GM12865 (cell line): ENCODE results near the gene NRK.

Experiments
- DNase-seq: peaks from one replicate; pipeline ENCODE4 v3.0.0; 2010; ENCODE audit warnings: low read depth
- H3K4me3 ChIP-seq: 2 replicates; pipeline ENCODE4 v1.5.1; 2011; ENCODE audit warnings: mild to moderate bottlenecking, low read depth, low read length, control low read depth
- CTCF ChIP-seq: IDR thresholded peaks from 2 replicates; pipeline ENCODE4 v1.5.1; 2011; ENCODE audit warnings: low read length, control low read depth, low read depth, inconsistent platforms; ENCODE audit not compliant: insufficient read depth; ENCODE audit errors: missing control alignments

Gene NRK

GRCh38 chrX:105894721-105895120 lies 72.4 kb downstream of the NRK start:
- TF ChIP-seq CTCF: no peak
- DNase-seq: no peak
- no peak overlapping the region for H3K4me3 ChIP-seq

- no peak for DNase-seq
- TF ChIP-seq CTCF: no peak
- H3K4me3 ChIP-seq: no peak overlapping the region
Observed at GRCh38 chrX:105909576-105909975, 87.2 kb downstream of the NRK start.

- no peak overlapping the region for H3K4me3 ChIP-seq
- TF ChIP-seq CTCF: no peak
- no peak for DNase-seq
Observed at GRCh38 chrX:105910563-105911105, 88.3 kb downstream of the NRK start.

- TF ChIP-seq CTCF: no peak
- H3K4me3 ChIP-seq: no peak overlapping the region
- no peak for DNase-seq
Observed at GRCh38 chrX:105945266-105945665, 122.9 kb downstream of the NRK start.

- no peak overlapping the region for H3K4me3 ChIP-seq
- no peak for DNase-seq
- TF ChIP-seq CTCF: no peak
Observed at GRCh38 chrX:105969487-105969886, 147.1 kb downstream of the NRK start.

GRCh38 chrX:105972690-105973386 lies 150.5 kb downstream of the NRK start:
- no peak overlapping the region for H3K4me3 ChIP-seq
- DNase-seq: no peak
- TF ChIP-seq CTCF: no peak

GRCh38 chrX:105973387-105973739 lies 151.0 kb downstream of the NRK start:
- no peak overlapping the region for H3K4me3 ChIP-seq
- DNase-seq: no peak
- no peak for TF ChIP-seq CTCF
